HG02798 (cell line): ENCODE measurements around the gene SGTA.

Source experiments
- ATAC-seq: cut with Tn5 transposase; IDR thresholded peaks from one replicate; pipeline ENCODE4 v1.9.1; 2021; ENCODE audit warnings: mild to moderate bottlenecking; ENCODE audit not compliant: unreplicated experiment, poor library complexity

SGTA gene

GRCh38 chr19:2774083-2774679 lies 8.9 kb downstream of the SGTA start:
- ATAC-seq, result no peak

GRCh38 chr19:2771786-2772674 lies 11.0 kb downstream of the SGTA start:
- no peak for ATAC-seq

GRCh38 chr19:2770055-2771013 lies 12.7 kb downstream of the SGTA start:
- ATAC-seq, result no peak

GRCh38 chr19:2769218-2769617 lies 13.9 kb downstream of the SGTA start:
- no peak for ATAC-seq

- ATAC-seq, result no peak
Observed at GRCh38 chr19:2768365-2769132, 14.5 kb downstream of the SGTA start.

GRCh38 chr19:2767688-2768087 lies 15.4 kb downstream of the SGTA start:
- ATAC-seq, result no peak

- ATAC-seq, result no peak
Observed at GRCh38 chr19:2766594-2767372, 16.3 kb downstream of the SGTA start.

- ATAC-seq, result no peak
Observed at GRCh38 chr19:2765376-2765775, 17.7 kb downstream of the SGTA start.

GRCh38 chr19:2764945-2765344 lies 18.1 kb downstream of the SGTA start:
- ATAC-seq, result no peak

GRCh38 chr19:2763687-2764086 lies 19.4 kb downstream of the SGTA start:
- no peak for ATAC-seq

GRCh38 chr19:2762783-2763496 lies 20.1 kb downstream of the SGTA start:
- ATAC-seq, result no peak

- ATAC-seq, result no peak
Observed at GRCh38 chr19:2761876-2762782, 20.9 kb downstream of the SGTA start.

GRCh38 chr19:2761309-2761677 lies 21.8 kb downstream of the SGTA start:
- no peak for ATAC-seq

GRCh38 chr19:2759965-2760364 lies 23.1 kb downstream of the SGTA start:
- no peak for ATAC-seq

GRCh38 chr19:2759362-2759761 lies 23.7 kb downstream of the SGTA start:
- ATAC-seq, result no peak

- no peak for ATAC-seq
Observed at GRCh38 chr19:2758601-2759313, 24.3 kb downstream of the SGTA start.
